Peyer's patch (tissue), 4 donors: ENCODE results near the gene GABPB1. TPM values are rescaled to one million over a fixed set of nuclear protein-coding genes. Genes with fewer than 3 reads are reported as not detected.

ENCODE experiments used
- DNase-seq, 3 donors: peaks; one replicate each; pipeline ENCODE4 v3.0.0-alpha.2; 2017 to 2019
- H3K27ac ChIP-seq, 4 donors: fragments of 200-600 bp; sonication (generic); one replicate each; pipeline ENCODE4 v1.5.1; 2016 to 2019
- H3K27me3 ChIP-seq, 2 donors: fragments of 200-600 bp; sonication (generic); one replicate each; pipeline ENCODE4 v1.5.1; 2019
- H3K36me3 ChIP-seq, 3 donors: fragments of 200-600 bp; sonication (generic); one replicate each; pipeline ENCODE4 v1.5.1; 2016 to 2019
- H3K4me1 ChIP-seq, 4 donors: fragments of 200-600 bp; sonication (generic); one replicate each; pipeline ENCODE4 v1.5.1; 2016 to 2019
- H3K4me3 ChIP-seq, 4 donors: fragments of 200-600 bp; sonication (generic); 1 replicate in 3 of 4; 2 replicates in 1 of 4; pipeline ENCODE4 v1.5.1; 2016 to 2019; ENCODE audit warnings: mild to moderate bottlenecking in 1 of 4
- H3K9me3 ChIP-seq, 4 donors: fragments of 200-600 bp; sonication (generic); one replicate each; pipeline ENCODE4 v1.5.1; 2016 to 2019; ENCODE audit warnings: mild to moderate bottlenecking in 1 of 4
- CTCF ChIP-seq, 6 experiments: fragments of 450-650 bp in 4 of 6; fragments of 200-600 bp in 2 of 6; sonication (generic) in 1 of 6; IDR thresholded peaks; one replicate each; pipeline ENCODE4 v1.5.1; 2017 to 2019; ENCODE audit warnings: antibody characterized with exemption in 6 of 6, mild to moderate bottlenecking in 3 of 6, moderate library complexity in 1 of 6
- POLR2A ChIP-seq, 2 donors: fragments of 450-650 bp; IDR thresholded peaks; one replicate each; pipeline ENCODE4 v1.5.1; 2017; ENCODE audit warnings: antibody characterized with exemption in 2 of 2, mild to moderate bottlenecking in 2 of 2, moderate library complexity in 2 of 2
- small RNA-seq, 2 donors: library from RNA; depleted of rRNA; stranded (forward); fragments of <200 nt; gene quantifications; one replicate each; pipeline ENCODE3, GENCODE V24; 2016
- total RNA-seq, 4 donors: library from RNA; depleted of rRNA; stranded (reverse); fragments of >200 nt; gene quantifications; one replicate each; pipeline ENCODE4 v1.1.0, GENCODE V29; 2016

Gene GABPB1
- total RNA-seq, 4 donors from 2014 or later, result 13.8 to 16.3 (median 15.7) TPM

- H3K27ac ChIP-seq, result no peak overlapping the region
- no peak for DNase-seq
- no peaks in the 10 kb centered on the region for H3K27me3 ChIP-seq
- no peaks in the 10 kb centered on the region for H3K36me3 ChIP-seq
- no peaks in the 10 kb centered on the region for H3K4me1 ChIP-seq
- TF ChIP-seq CTCF (IDR thresholded peaks at IDR 0.05) (no peak), POLR2A (IDR thresholded peaks at IDR 0.05) (no peak)
- no peak overlapping the region for H3K4me3 ChIP-seq
- no peaks in the 10 kb centered on the region for H3K9me3 ChIP-seq
These were observed 125.7 kb downstream of the GABPB1 start for GRCh38 chr15:50229336-50229735.

- no peaks in the 10 kb centered on the region for H3K4me1 ChIP-seq
These were observed 126.1 kb downstream of the GABPB1 start for GRCh38 chr15:50228866-50229265.

GRCh38 chr15:50227076-50227475 lies 127.9 kb downstream of the GABPB1 start:
- no peak overlapping the region for H3K4me3 ChIP-seq
- no peak for TF ChIP-seq CTCF (IDR thresholded peaks at IDR 0.05)
- no peak for TF ChIP-seq POLR2A (IDR thresholded peaks at IDR 0.05)

More at GRCh38 chr15:50228866-50229265, 126.1 kb downstream of the GABPB1 start:
- TF ChIP-seq CTCF (IDR thresholded peaks at IDR 0.05) (no peak), POLR2A (IDR thresholded peaks at IDR 0.05) (no peak)
- no peak overlapping the region for H3K4me3 ChIP-seq
- H3K27ac ChIP-seq, result no peak overlapping the region
- DNase-seq, result no peak
- no peaks in the 10 kb centered on the region for H3K9me3 ChIP-seq
- H3K27me3 ChIP-seq, result no peaks in the 10 kb centered on the region
- no peaks in the 10 kb centered on the region for H3K36me3 ChIP-seq

GRCh38 chr15:50225938-50226337 lies 129.1 kb downstream of the GABPB1 start:
- TF ChIP-seq POLR2A (IDR thresholded peaks at IDR 0.05) (no peak), CTCF (IDR thresholded peaks at IDR 0.05) (no peak)
- no peaks in the 10 kb centered on the region for H3K27me3 ChIP-seq
- no peaks in the 10 kb centered on the region for H3K9me3 ChIP-seq
- no peaks in the 10 kb centered on the region for H3K4me1 ChIP-seq
- H3K36me3 ChIP-seq, result no peaks in the 10 kb centered on the region
- no peak for DNase-seq
- H3K27ac ChIP-seq, result no peak overlapping the region
- H3K4me3 ChIP-seq, result no peak overlapping the region

More at GRCh38 chr15:50227076-50227475, 127.9 kb downstream of the GABPB1 start:
- DNase-seq, result no peak
- no peaks in the 10 kb centered on the region for H3K9me3 ChIP-seq
- H3K27me3 ChIP-seq, result no peaks in the 10 kb centered on the region
- no peaks in the 10 kb centered on the region for H3K4me1 ChIP-seq
- no peaks in the 10 kb centered on the region for H3K36me3 ChIP-seq
- no peak overlapping the region for H3K27ac ChIP-seq

Small RNA genes lying within 50 kb of the gene (small RNA-seq; reads per million reads assigned to genes)
- 0 reads per million in 2 donors for gene RNU6-94P

Other genes starting within 250 kb of the GABPB1 start
- gene ATP8B4, start 236.0 kb downstream of the GABPB1 start, total RNA-seq, result 10 to 100 TPM in 2 of 4 donors, 1 to 10 TPM in 2; 1.4 to 13.2 (median 8.7) TPM
- 10 to 100 TPM in 3 of 4 donors, 1 to 10 TPM in 1; 8.3 to 47.9 (median 32.3) TPM for gene SLC27A2, start 173.0 kb downstream of the GABPB1 start, total RNA-seq
- 10 to 100 TPM in 1 of 4 donors, 1 to 10 TPM in 1, under 1 TPM in 1, not detected in 1; 0.80 to 21.5 (median 1.2) TPM for gene HDC, start 89.5 kb downstream of the GABPB1 start, total RNA-seq
- gene USP8, start 69.2 kb upstream of the GABPB1 start, total RNA-seq, result 100 to 1,000 TPM in 1 of 4 donors, 10 to 100 TPM in 3; 49.9 to 130 (median 57.1) TPM
- not detected for gene USP50, start 191.5 kb upstream of the GABPB1 start, total RNA-seq